Measurements from ENCODE around the gene CPA4.
A peak's percentile ranks its signal among the peaks of the same experiment; 100 is the strongest.

The CPA4 gene

DNA sequence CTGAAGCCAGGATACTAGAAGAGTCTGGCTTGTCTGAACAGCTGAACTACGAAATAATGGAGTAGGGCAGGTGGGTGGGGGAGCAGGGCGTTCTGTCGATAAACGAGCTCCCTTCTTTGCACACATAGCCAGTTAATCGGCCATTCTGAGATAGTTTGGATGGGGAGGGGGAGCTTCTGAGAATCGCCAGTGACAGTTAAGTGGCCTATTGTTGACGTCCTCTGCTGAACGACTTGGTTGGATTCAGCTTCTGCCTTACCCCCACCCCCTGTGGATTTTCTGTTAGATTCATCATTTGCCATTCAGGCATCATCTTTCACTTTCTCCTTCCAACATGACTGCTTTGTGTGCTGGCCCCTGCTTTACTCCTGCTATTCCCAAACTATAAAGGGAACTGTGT lies 52.2 kb downstream of the CPA4 start:
- DNase-seq (ENCODE audit: low read depth in 2 of 2): no peak

DNA sequence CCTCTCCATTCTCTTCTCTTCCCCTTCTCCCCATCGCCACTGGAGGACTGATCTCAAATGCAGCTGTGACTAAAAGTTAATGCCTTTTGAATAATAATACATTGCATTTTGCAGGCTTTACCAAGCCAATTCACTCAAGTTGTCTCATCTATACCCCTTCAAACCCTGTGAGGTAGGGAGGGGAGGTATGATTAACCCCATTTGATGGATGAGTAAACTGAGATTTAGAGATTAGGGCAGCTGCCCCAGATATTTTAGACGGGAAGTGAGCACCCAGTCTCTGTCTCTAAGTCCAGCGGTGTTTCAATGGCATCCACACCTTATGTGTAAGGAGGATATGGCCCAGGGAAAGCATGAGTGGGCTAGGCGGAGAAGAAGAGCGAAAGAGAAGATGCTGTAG lies 52.8 kb downstream of the CPA4 start:
- no peak for DNase-seq (ENCODE audit: low read depth in 2 of 2)

DNA sequence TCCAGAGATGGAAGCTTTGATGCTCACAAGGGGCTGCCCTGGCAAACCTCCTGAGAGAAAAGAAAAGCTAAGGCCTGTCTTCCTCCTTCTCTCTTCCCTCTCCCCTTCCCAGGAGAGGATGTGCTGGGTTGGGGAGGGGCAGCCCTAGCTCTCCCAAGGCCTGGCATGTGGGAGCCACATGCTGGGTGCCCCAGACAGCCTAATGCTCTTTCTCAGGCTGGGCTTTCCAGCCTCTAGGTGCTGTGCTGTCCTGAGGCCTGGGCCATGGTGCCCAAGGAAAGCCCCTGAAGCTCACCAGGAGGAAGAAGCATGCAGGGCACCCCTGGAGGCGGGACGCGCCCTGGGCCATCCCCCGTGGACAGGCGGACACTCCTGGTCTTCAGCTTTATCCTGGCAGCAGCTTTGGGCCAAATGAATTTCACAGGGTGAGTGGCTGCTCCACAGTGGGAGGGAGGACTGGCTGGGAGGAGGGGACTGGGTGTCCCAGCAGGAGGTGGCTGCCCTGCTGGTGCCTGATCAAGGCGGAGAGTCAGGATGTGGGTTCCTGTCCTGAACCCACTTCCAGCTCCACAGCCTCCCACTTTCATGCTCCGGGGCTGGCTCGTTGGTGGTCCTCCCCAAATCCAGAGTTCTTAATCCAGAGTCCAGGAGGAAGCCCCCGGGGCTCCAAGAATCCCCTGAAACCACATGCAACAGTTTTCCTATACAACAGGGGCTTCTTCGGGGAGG lies 53.4 kb downstream of the CPA4 start:
- no peak for DNase-seq (ENCODE audit: low read depth in 2 of 2)

DNA sequence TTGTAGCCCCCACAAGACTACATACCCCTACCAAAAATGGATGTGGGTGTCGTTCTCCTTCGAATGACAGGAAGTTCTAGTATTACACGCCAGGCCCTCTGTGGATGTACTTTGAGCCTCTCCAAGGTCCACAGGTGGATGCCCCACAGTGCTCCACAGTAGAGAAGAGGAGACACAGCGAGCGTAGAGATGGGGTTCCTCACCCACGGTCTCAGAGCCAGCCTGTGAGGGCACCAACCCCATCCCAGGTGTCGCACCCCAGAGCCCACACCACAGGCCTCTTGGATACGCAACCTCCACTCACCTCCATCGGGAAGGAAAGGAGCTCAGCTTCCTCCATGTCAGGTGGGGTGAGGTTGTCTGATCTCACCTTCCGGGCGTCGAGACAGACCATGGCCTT lies 54.0 kb downstream of the CPA4 start:
- no peak for DNase-seq (ENCODE audit: low read depth in 2 of 2)

DNA sequence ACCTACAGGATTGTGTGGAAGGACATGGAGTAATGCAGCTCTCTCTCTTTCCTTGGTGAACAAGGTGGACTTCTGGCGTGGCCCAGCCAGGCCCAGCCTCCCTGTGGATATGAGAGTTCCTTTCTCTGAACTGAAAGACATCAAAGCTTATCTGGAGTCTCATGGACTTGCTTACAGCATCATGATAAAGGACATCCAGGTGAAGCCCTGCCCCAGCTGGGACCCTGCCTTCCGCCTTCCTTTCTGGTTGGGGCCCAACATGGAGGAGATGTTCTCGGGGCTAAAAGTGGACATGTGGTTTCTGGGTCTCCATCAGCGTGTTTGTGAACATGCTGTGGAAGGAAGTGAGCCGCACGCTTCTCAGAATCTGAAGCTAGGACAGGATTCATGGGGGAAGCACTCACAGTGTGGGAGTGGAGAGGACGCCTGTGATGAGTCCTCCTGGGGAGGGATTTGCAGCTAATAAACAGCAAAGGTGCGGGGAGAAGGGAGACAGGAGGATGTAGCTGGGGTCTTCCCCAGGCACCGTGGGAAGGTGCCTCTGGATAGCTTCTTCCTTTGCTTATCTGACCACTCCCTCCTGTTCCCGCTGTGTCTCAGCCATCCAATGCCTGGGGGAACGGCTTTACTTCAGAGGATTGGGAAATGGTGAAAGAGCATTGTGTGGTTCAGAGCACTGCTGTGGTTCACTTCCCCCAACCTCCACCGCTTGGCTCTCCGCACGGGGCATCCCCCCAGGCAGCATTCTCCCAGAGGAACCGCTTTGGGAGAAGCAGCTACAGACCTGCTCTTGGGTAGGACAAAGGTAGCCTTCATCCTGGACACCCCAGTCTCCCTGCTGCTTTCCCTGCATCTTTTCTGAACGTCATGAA lies 57.2 kb downstream of the CPA4 start:
- no peak for DNase-seq (ENCODE audit: low read depth in 2 of 2)

DNA sequence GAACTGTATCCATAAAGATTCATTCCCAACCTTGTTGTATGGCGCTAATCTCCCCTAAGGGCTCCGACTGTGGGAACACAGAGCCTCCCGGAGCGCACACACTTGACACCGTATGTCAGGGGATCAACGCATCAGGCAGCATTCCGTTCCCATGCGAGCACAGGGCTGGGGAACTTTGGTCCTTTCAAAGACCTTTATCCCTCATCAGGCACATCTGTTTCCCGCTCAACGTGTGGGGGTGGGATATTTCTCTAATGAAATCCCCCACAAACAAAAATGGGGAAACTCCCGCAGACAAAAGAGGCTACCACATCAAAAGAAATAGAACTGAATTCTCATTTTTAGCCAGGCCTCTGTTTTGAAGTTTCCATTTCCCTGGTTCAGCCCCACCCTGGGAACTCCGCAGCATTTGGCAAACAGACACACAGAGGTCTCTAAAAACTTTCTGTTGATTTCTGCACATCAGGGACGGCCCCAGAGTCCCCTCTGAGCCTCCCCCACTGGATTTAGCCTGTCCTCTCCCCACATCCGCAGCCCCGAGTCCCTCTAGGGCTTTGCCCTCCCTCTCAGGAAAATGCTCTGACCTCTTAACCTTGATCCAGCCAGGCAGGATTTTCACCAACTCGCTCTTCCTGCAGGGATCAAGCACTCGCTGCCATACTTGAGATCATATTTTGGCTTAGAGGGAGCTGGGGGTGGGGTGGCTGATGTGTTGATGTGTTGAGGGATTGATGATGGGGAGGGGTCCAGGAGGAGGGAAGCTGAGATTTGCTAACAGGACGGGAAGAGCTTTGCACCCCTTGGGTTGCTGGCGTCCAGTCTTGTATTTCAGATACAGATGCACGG lies 58.2 kb downstream of the CPA4 start:
- DNase-seq (ENCODE audit: low read depth in 2 of 2): no peak

DNA sequence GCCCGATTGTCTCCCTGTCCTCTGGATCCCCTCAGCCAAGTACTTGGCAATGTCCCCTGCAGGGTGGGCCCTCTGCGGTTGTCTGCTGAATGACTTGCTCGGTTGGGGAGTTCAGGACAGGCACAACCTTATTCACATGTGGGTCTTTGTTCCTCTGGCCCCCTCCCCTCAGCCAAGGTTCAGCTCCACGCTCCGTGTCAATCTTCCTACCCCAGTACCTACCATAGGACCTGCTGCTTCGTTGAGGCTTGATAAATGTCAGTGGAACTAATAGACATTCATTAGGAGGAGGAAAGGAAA lies 58.8 kb downstream of the CPA4 start:
- DNase-seq (ENCODE audit: low read depth in 2 of 2): no peak

DNA sequence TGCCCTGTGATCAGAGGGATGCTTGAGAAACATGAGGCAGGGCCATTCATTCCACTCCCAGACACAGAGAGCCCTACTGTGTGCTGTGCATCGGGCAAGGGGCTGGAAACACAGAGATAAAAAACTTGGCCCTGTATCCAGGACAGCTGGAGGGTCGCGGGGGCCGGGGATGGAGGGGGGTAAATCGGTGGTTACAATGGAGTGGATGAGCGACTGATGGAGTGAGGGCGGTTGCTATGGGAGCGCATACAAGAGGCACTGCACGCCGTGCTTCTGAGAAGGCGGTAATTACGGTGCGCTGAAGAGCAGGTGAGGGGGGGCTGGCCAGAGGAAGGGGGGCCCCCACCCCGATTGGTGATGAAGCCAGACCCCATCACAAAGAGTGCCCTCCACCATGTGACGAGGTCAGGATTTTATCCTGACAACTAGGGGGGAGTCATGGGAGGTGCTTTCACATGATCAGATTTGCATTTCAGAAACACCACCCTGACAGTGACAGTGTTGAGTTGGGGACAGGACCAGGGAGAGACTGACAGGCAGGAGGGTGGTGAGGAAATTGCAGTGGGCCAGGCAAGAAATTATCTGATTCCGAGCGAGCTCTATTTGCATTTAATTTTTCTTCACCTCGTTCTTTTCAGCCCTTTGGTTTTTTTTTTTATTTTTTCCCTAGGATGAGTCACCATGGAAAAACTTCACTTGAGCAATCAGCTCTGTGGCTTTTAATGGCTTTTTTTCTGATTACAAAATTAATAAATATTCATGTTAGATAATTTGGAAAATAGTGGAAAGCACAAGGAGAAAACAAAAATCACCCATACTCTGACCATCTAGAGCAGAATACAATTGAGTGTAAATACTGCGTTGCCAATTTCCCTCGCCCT lies 59.5 kb downstream of the CPA4 start:
- no peak for DNase-seq (ENCODE audit: low read depth in 2 of 2)

DNA sequence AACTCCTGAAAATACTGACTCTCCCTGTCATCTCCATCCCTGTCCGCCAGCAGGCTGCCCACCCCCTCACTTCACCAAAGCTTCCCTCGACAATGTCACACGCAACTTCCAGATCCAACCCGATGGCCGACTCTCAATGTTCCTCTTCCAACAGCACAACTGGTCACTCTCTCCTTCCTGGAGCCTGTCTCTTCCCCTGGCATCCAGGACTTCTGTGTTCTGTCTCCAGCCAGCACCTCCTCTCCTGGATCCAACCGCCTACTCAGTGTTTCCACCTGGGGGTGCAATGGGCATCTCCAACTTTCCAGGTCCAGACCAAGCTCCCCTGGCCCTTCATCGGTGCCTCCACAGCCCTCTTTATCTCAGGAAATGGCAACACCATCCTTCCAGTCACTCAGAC lies 60.2 kb downstream of the CPA4 start:
- DNase-seq (ENCODE audit: low read depth in 2 of 2): no peak

DNA sequence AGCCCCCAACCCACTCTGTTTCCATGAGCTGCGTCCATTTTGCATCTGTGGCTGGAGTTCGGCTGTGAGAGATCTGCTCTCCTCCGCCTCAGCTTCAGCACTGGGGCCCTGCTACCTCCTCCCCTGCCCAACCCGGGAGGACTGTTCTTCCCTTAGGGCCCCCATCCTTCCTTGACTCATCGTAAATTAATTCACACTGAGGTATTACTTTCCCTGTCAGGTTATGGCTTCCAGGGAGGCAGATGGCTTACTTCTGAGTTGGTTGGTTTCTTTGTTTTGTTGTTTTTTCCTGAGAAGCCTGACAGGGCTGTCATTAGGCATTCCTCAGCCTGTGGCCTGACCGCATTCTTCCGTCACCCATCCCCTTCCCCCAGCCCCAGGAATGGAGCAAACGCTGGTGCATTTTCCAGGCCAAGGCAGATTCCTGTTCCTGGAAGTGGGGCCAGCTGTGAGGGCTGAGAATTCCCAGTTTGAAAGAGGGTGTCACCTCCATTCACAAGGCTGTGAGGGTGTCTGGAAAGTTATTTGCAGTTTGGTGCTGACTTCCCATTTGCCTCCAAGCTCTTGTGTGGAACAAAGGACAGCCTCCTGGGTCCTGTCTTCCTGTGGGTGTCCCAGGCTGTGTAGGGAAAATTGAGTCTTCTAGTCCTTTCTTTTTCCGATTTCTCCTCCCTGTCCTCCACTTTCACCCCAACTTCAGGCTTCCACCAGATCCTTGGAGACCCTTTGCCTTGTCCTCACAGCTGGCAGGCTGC lies 63.3 kb downstream of the CPA4 start:
- no peak for DNase-seq (ENCODE audit: low read depth in 2 of 2)

DNA sequence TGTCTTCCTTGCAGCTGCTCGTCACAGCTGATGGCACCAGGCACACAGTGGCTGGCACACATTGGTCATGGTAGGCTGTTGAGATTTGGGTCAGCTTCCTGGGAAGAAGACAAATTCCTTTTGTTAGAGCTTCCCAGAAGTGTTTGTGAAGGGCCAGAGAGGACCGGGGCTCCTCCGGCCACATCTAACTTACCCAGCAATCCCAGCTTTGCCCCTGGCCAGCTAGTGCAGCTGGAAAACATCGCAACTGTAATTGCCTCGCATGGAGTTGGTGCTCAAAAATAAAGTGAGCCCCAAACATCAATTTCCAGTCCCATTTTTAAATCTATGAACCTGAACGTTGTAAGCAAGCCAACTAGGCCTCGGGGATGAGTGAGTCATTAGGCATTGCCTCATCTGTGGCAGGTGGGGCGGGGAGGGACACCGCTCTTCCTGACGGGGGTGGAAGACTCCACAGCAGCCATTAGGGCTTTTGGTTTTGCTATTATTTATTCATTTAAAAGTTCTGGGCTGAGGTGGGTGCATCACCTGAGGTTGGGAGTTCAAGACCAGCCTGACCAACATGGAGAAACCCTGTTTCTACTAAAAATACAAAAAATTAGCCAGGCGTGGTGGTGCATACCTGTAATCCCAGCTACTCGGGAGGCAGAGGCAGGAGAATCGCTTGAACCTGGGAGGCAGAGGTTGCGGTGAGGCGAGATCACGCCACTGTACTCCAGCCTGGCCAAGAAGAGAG lies 64.1 kb downstream of the CPA4 start:
- no peak for DNase-seq (ENCODE audit: low read depth in 2 of 2)

DNA sequence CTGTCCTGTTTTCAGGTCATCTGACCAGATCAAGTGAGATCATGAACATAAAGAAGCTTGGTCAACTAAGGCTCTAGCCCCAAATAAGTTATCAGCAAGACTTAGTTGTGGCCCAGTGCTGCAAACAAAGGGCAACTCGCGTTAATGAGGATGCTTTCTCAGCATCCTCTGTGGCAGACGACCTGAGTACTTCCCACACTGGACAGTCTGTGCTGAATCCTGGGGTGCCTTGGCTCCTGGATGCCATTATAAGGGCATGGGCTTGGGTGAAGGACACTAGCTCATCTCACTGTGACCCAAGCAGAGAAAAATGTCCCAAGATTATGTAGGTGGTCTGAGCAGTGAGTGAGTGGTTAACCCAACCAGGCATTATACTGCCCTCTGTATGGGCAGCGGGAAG lies 65.5 kb downstream of the CPA4 start:
- no peak for DNase-seq (ENCODE audit: low read depth in 2 of 2)

DNA sequence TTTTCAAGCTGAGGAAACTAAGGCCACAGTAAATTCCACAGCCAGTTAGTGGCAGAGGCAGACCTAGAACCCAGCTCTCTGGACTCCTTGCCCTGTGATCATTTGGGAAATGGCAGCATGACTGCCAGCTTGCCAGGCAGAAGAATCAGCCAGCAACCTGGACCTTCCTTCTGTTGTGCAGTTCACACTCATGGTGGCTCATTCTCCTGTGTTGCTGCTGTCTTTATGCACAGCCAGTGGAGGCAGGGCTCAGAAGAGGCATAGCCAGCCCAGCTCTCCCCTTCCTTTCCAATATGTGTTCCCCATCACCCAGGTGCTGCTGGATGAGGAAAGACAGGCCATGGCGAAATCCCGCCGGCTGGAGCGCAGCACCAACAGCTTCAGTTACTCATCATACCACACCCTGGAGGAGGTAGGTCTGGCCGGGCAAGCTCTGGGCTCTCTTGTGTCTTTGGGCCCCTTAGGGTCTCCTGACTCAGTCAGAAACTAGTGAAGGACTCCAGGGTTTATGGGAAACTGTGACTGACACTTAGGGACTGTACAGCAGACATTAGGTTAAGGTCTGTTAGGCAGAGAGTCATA lies 66.4 kb downstream of the CPA4 start:
- DNase-seq (ENCODE audit: low read depth in 2 of 2): no peak

DNA sequence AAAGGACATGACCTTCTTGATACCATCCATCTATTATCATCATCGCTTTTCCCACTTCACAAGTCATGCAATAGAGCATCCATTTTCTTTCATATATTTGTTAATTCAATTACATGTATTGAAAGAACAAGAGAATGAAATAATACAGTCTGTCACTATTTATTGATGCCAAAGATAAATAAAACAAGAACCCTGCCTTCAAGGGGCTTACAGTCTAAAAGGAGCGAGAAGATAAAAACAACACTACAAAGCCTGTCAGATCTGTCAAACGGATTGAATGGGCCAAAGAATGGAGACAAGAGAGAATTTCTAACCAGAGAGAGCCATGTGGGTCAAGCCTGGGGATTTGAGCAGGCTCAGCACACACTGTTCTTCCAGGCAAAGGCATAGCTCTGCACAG lies 67.6 kb downstream of the CPA4 start:
- DNase-seq (ENCODE audit: low read depth in 2 of 2): no peak

DNA sequence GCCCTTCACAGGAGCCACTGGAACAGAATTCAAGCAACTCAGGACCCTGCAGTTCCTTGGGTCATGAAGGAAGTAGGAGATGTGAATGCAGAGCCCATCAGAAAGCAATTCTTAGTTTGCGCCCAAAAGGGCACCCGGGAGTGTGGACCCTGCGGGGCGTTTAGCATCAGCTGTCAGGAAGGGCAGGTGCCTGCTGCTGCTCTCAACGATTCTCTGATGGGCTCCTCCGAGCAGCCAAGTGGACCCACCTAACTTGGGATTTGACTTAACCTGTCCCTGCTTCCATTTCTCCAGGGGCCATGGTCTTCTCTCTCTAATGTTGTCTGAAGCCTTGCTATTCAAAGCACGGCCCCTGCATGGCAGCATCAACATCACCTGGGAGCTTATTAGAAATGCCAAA lies 68.7 kb downstream of the CPA4 start:
- DNase-seq (ENCODE audit: low read depth in 2 of 2): no peak

DNA sequence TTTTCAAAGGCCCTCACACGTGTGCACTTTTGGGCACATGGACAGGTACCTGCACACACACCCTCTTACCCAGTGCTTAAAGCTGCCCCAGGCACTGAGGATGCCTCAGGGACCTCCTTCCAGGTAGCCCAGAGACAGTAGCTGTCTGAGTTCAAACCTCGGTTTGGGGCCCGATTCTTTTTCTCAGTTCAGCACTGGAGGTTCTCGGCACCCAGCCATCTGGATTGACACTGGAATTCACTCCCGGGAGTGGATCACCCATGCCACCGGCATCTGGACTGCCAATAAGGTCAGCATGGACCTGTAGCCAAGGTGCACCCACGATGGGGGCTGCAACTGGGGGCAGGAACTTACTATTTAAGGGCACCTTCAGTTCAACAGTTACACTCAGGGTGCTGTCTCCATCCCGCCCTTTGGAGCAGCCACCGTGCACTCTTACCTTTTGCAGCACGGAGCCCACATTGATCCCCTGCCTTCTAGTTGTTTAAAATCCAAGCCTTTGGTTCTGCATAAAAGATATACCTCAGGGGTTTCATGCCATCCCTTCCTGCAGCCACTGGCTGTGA lies 69.4 kb downstream of the CPA4 start:
- no peak for DNase-seq (ENCODE audit: low read depth in 2 of 2)

DNA sequence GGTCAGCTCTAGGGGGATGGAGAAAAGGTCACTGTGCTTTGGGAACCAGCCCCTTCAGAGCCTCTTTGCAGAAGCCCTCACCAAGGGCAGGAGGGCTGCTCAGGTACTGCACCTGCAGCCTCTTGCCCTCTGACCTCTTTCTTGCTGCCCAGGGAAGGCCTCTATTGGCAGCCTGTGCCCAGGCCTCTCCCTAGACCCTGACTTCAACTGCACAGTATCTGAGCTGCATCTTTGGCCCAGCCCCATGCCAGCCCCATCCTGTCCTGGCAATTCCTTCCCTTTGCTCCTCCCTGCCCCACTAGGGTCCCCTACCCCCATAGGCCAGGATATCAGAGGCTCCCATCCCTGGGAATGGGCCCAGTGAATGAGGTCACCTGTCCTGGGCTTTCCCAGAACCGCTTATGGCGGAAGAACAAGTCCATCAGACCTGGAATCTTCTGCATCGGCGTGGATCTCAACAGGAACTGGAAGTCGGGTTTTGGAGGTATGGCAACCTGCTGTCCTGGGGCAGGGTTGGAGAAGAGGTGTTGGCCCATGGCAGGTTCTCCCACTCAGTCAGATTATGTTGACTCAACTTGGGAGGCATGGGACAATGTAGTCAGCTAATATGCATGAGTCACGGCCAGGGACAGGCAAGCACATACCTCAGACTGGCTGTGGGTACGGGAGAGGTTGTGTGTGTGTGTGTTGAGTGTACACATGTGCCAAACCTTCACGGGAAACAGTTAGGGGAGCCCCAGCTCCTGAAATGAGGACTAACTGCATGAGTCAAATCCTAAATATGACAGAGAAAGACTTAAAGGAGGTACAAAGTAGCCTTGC lies 70.3 kb downstream of the CPA4 start:
- DNase-seq (ENCODE audit: low read depth in 2 of 2): peak in 1 of 2 donors; percentile 1

DNA sequence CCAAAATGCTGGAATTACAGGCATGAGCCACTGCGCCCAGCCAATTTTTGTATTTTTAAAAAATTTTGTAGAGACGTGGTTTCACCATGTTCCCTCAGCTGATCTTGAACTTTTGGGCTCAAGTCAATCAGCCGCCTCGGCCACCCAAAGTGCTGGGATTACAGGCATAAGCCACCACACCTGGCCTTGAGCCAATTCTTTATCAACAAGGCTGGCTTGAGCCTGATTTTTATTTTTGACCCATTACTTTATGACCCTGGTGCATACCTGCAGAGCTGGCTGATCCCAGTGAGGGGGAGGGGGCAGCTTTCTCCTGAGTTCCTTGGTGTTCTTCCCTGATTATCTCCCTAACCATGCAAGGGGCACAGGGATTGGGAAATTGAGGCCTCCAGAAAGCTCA lies 71.5 kb downstream of the CPA4 start:
- no peak for DNase-seq (ENCODE audit: low read depth in 2 of 2)

DNA sequence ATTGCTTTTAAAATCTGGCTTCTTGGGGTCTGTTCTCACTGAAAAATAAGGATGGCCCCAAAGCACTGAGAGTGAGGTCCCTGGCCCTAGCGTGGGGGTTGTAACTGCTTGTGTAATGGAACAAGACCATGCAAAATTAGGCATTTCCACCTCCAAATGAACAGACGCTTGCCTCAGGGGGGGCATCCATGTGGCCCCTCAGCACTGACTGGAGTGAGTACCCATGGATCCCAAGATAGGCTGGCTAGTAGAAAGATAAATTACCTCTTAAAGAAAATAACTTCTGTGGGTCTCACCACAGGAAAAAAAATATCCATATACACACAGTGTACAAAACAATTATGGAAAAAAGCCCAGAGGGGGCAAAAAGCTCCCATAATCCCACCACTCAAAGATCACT lies 72.1 kb downstream of the CPA4 start:
- no peak for DNase-seq (ENCODE audit: low read depth in 2 of 2)

Measured in stimulated activated CD4-positive, alpha-beta T cell treated with anti-CD3 and anti-CD28 coated beads, Interleukin-1b, Interleukin-23, amount 100 ng/mL, for 4 hours (primary cell).